Fibroblast of upper back skin (primary cell): ENCODE results near the gene FN3K.
"Not testable (repeated sequence)": the region's sequence is repeated elsewhere in the genome, so short reads cannot be mapped to it uniquely, and the experiment has no call there.

Source experiments
- DNase-seq: peaks from one replicate; pipeline ENCODE4 v3.0.0-alpha.2; 2013

The FN3K gene

GRCh38 chr17:82737967-82738877, 2.8 kb downstream of the FN3K start:
- no peak for DNase-seq

- DNase-seq, result no peak
Observed at GRCh38 chr17:82740906-82741759, 5.7 kb downstream of the FN3K start.

DNA sequence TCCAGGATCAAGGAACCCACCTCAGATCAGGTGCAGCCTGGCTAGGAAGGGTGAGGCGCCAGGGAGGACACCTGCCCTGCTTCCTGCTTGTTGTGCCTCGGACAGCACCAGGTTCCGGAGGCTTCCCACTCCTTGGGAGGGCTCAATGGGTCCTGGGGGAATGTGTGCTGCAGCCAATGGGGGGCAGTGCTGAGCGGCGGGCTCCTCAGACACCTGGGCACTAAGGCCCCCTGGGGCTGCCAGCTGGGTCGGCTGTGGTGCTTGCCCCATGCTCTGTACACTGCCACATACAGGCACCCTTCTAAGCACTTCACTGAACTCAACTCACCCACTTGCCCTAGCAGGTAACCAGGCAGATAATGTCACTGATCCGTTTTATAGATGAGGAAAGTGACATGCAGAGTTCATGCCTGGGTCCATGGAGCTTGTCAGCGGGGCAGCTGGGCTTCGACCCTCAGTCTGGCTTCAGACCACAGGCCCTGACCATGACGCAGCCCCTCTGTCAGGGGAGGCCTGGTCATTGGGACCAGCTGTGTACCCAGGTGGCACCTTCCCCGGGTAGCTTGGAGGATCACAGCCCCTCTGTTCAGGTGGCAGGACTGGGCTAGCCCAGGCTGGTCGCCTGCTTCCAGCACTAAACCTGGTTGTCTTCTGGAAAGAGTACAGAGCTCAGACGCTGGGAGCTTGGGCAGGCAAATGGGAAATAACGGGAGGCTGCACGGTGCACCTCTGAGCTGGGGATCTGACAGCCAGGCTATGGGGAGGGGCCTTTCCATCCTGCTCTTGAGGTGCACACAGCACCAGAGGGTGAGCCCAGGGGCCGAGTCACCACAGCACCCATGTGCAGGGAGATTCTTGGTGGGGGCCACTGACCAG, 8.2 kb downstream of the FN3K start:
- no peak for DNase-seq

DNA sequence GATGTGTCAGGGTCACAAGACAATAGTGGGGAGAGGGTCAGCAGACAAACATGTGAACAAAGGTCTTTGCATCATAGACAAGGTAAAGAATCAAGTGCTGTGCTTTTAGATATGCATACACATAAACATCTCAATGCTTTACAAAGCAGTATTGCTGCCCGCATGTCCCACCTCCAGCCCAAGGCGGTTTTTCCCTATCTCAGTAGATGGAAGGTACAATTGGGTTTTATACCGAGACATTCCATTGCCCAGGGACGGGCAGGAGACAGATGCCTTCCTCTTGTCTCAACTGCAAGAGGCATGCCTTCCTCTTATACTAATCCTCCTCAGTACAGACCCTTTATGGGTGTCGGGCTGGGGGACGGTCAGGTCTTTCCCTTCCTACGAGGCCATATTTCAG, 9.3 kb downstream of the FN3K start:
- DNase-seq, result not testable (repeated sequence)

GRCh38 chr17:82745524-82745923, 10.1 kb downstream of the FN3K start:
- no peak for DNase-seq

- DNase-seq, result no peak
Observed at GRCh38 chr17:82748756-82749155, 13.3 kb downstream of the FN3K start.

- DNase-seq, result no peak
Observed at GRCh38 chr17:82750241-82750908, 15.0 kb downstream of the FN3K start.

- no peak for DNase-seq
Observed at GRCh38 chr17:82751171-82751570, 15.8 kb downstream of the FN3K start.

- peak; percentile 89 for DNase-seq
Observed at GRCh38 chr17:82751571-82752370, 16.4 kb downstream of the FN3K start, which contains the start of gene TBCD. TBCD (plus strand) TSS chr17:82752065; CDS start chr17:82752194, 129 bp downstream.

- no peak for DNase-seq
Observed at GRCh38 chr17:82752371-82753200, 17.2 kb downstream of the FN3K start.

GRCh38 chr17:82753201-82753464, 17.7 kb downstream of the FN3K start:
- no peak for DNase-seq

GRCh38 chr17:82754297-82755208, 19.1 kb downstream of the FN3K start:
- no peak for DNase-seq

GRCh38 chr17:82756166-82756565, 20.8 kb downstream of the FN3K start:
- no peak for DNase-seq

- no peak for DNase-seq
Observed at GRCh38 chr17:82765371-82765770, 30.0 kb downstream of the FN3K start.

DNA sequence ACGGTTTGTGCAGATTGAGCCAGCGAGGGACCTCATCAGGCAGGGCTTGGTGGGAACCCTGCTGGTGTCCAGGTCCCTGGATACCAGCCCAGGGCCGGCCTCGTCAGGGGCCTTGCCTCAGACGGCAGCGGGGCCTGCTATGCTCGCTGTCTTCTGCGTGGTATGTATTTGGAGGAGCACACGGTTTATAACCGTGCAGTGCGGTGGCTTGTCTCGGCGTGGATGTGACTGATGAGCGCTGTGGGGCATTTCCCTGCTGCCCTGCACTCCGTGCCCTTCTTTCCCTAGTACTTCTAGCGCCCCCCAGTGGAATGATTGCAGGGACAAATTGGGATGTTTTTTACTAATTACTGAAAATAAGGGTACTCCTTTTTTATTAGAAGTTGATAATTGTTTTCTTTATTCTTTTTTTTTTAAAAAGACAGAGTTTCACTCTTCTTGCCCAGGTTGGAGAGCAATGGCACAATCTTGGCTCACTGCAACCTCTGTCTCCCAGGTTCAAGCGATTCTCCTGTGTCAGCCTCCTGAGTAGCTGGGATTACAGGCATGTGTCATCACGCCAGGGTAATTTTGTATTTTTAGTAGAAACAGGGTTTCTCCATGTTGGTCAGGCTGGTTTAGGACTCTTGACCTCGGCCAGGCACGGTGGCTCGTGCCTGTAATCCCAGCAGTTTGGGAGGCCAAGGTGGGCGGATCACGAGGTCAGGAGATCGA, 31.8 kb downstream of the FN3K start:
- DNase-seq, result peak; percentile 34

GRCh38 chr17:82769041-82769440, 33.6 kb downstream of the FN3K start:
- DNase-seq, result no peak

GRCh38 chr17:82772026-82772425, 36.6 kb downstream of the FN3K start:
- no peak for DNase-seq

GRCh38 chr17:82774456-82774855, 39.0 kb downstream of the FN3K start:
- DNase-seq, result not testable (repeated sequence)
